Liver (tissue), 9 donors: Measurements from ENCODE around the gene ZNF827. TPM values are rescaled to one million over a fixed set of nuclear protein-coding genes. Genes with fewer than 3 reads are reported as not detected.

Experiments used
- DNase-seq: peaks from one replicate; pipeline ENCODE4 v3.0.0-alpha.2; 2017; ENCODE audit warnings: low spot score
- H3K27ac ChIP-seq, 2 donors: one replicate each; pipeline ENCODE4 v1.7.0; 2013; ENCODE audit warnings: inconsistent platforms in 2 of 2, low read length in 2 of 2, control low read depth in 1 of 2, low read depth in 1 of 2, mild to moderate bottlenecking in 1 of 2
- H3K27me3 ChIP-seq, 4 donors: one replicate each; pipeline versions ENCODE4 v1.6.1 to v1.7.0; 2013; ENCODE audit warnings: low read length in 3 of 4, inconsistent platforms in 1 of 4, mild to moderate bottlenecking in 1 of 4, moderate library complexity in 1 of 4; ENCODE audit not compliant: control insufficient read depth in 4 of 4, insufficient read depth in 4 of 4
- H3K36me3 ChIP-seq, 4 donors: one replicate each; pipeline versions ENCODE4 v1.6.1 to v1.7.0; 2013; ENCODE audit warnings: low read length in 3 of 4, mild to moderate bottlenecking in 3 of 4, low read depth in 1 of 4, moderate library complexity in 1 of 4; ENCODE audit not compliant: control insufficient read depth in 4 of 4, insufficient read depth in 3 of 4
- H3K4me1 ChIP-seq, 4 donors: one replicate each; pipeline versions ENCODE4 v1.6.1 to v1.7.0; 2013; ENCODE audit warnings: low read length in 3 of 4, mild to moderate bottlenecking in 3 of 4, moderate library complexity in 1 of 4; ENCODE audit not compliant: control insufficient read depth in 4 of 4, insufficient read depth in 4 of 4
- H3K4me3 ChIP-seq, 3 donors: one replicate each; pipeline versions ENCODE4 v1.6.1 to v1.7.0; 2013; ENCODE audit warnings: low read length in 3 of 3, control low read depth in 1 of 3, low read depth in 1 of 3, mild to moderate bottlenecking in 1 of 3
- H3K9ac ChIP-seq, 2 donors: one replicate each; pipeline ENCODE4 v1.7.0; 2013; ENCODE audit warnings: low read length in 2 of 2, mild to moderate bottlenecking in 2 of 2, moderate library complexity in 2 of 2, control low read depth in 1 of 2, low read depth in 1 of 2
- H3K9me3 ChIP-seq, 4 donors: one replicate each; pipeline versions ENCODE4 v1.6.1 to v1.7.0; 2013; ENCODE audit warnings: low read length in 3 of 4; ENCODE audit not compliant: control insufficient read depth in 4 of 4
- ATF3 ChIP-seq: IDR thresholded peaks from 2 replicates; pipeline ENCODE4 v1.6.1; 2016; ENCODE audit warnings: antibody characterized with exemption
- CTCF ChIP-seq: fragments of 150-350 bp; IDR thresholded peaks from 2 replicates; pipeline ENCODE4 v1.5.1; 2017; ENCODE audit warnings: improper control_type of control experiment, low read depth, low read length; ENCODE audit not compliant: missing input control
- FOXA1 ChIP-seq: IDR thresholded peaks from 2 replicates; pipeline ENCODE4 v1.6.1; 2016; ENCODE audit warnings: antibody characterized with exemption
- FOXA2 ChIP-seq: IDR thresholded peaks from 2 replicates; pipeline ENCODE4 v1.6.1; 2016; ENCODE audit warnings: antibody characterized with exemption
- GABPA ChIP-seq, 2 donors: IDR thresholded peaks in 1 of 2; conservative IDR thresholded peaks in 1 of 2; 2 replicates each; pipeline ENCODE4 v1.6.1; 2016; ENCODE audit warnings: antibody characterized with exemption in 2 of 2, mild to moderate bottlenecking in 1 of 2, moderate library complexity in 1 of 2
- HNF4A ChIP-seq, 2 donors: conservative IDR thresholded peaks; 2 replicates each; pipeline ENCODE4 v1.6.1; 2016; ENCODE audit warnings: antibody characterized with exemption in 2 of 2, mild to moderate bottlenecking in 2 of 2
- HNF4G ChIP-seq: IDR thresholded peaks from 2 replicates; pipeline ENCODE4 v1.6.1; 2016; ENCODE audit warnings: antibody characterized with exemption
- JUND ChIP-seq, 2 donors: IDR thresholded peaks; 2 replicates each; pipeline ENCODE4 v1.6.1; 2016; ENCODE audit warnings: antibody characterized with exemption in 2 of 2
- MAX ChIP-seq: IDR thresholded peaks from 2 replicates; pipeline ENCODE4 v1.6.1; 2016; ENCODE audit warnings: antibody characterized with exemption
- NR2F2 ChIP-seq: IDR thresholded peaks from 2 replicates; pipeline ENCODE4 v1.6.1; 2016; ENCODE audit warnings: antibody characterized with exemption
- RAD21 ChIP-seq, 2 donors: IDR thresholded peaks; 2 replicates each; pipeline ENCODE4 v1.6.1; 2016; ENCODE audit warnings: antibody characterized with exemption in 2 of 2, mild to moderate bottlenecking in 2 of 2
- RXRA ChIP-seq, 2 donors: IDR thresholded peaks; 2 replicates each; pipeline ENCODE4 v1.6.1; 2017 to 2018; ENCODE audit warnings: antibody characterized with exemption in 2 of 2, mild to moderate bottlenecking in 1 of 2
- TAF1 ChIP-seq: conservative IDR thresholded peaks from 2 replicates; pipeline ENCODE4 v1.6.1; 2016; ENCODE audit warnings: antibody characterized with exemption, mild to moderate bottlenecking
- YY1 ChIP-seq: IDR thresholded peaks from 2 replicates; pipeline ENCODE4 v1.6.1; 2016; ENCODE audit warnings: antibody characterized with exemption, mild to moderate bottlenecking
- WGBS: extraction: QIAGEN DNeasy Blood & Tissue Kit; methylation state at CpG from one replicate; pipeline ENCODE4 v1.1.7; 2013; 5-methylcytosine and 5-hydroxymethylcytosine counted together
- polyA plus RNA-seq, 2 donors: library from polyadenylated mRNA; stranded (reverse) in 1 of 2; unstranded in 1 of 2; fragments of 200-250 nt in 1 of 2; fragments of >200 nt in 1 of 2; fragmentation: Nextera tagmentation in 1 of 2; extraction: Ambion mirVana in 1 of 2; gene quantifications; one replicate each; pipeline versions ENCODE4 v1.2.1 to v1.2.3, GENCODE V29; 2013 to 2015
- total RNA-seq, 2 donors: library from RNA; depleted of rRNA; stranded (reverse); fragments of >200 nt; gene quantifications; one replicate each; pipeline ENCODE4 v1.2.3, GENCODE V29; 2014
- TF ChIP-seq, protein P1 (sequence below): IDR thresholded peaks from 2 replicates; pipeline ENCODE4 v1.6.1; 2016; ENCODE audit warnings: antibody characterized with exemption
- TF ChIP-seq, protein P2 (sequence below): IDR thresholded peaks from 2 replicates; pipeline ENCODE4 v1.6.1; 2016; ENCODE audit warnings: antibody characterized with exemption, mild to moderate bottlenecking
- donor health status: healthy.
- donor health status: healthy.
- donor health status: healthy.
- donor health status: healthy.
- donor health status: healthy.

Gene ZNF827
- total and polyA plus RNA-seq, 4 donors: 0.46 to 2.9 (median 1.2) TPM

- WGBS: 97% methylated on average over 49 of the region's 49 CpGs
- no peak overlapping the region for H3K4me3 ChIP-seq
- no peaks in the 10 kb centered on the region for H3K36me3 ChIP-seq
- TF ChIP-seq TAF1 (no peak), HNF4G (no peak), JUND (IDR thresholded peaks at IDR 0.05) (no peak), RXRA (IDR thresholded peaks at IDR 0.05) (no peak), ATF3 (no peak), FOXA2 (no peak), YY1 (no peak), MAX (no peak), HNF4A (conservative IDR thresholded peaks at IDR 0.05) (no peak), GABPA (IDR thresholded peaks at IDR 0.05 in 1 of 2, conservative IDR thresholded peaks at IDR 0.05 in 1 of 2) (no peak), CTCF (no peak), RAD21 (IDR thresholded peaks at IDR 0.05) (no peak), FOXA1 (no peak), NR2F2 (no peak)
- TF ChIP-seq, protein P1, sequence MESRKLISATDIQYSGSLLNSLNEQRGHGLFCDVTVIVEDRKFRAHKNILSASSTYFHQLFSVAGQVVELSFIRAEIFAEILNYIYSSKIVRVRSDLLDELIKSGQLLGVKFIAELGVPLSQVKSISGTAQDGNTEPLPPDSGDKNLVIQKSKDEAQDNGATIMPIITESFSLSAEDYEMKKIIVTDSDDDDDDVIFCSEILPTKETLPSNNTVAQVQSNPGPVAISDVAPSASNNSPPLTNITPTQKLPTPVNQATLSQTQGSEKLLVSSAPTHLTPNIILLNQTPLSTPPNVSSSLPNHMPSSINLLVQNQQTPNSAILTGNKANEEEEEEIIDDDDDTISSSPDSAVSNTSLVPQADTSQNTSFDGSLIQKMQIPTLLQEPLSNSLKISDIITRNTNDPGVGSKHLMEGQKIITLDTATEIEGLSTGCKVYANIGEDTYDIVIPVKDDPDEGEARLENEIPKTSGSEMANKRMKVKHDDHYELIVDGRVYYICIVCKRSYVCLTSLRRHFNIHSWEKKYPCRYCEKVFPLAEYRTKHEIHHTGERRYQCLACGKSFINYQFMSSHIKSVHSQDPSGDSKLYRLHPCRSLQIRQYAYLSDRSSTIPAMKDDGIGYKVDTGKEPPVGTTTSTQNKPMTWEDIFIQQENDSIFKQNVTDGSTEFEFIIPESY: no peak
- TF ChIP-seq, protein P2, sequence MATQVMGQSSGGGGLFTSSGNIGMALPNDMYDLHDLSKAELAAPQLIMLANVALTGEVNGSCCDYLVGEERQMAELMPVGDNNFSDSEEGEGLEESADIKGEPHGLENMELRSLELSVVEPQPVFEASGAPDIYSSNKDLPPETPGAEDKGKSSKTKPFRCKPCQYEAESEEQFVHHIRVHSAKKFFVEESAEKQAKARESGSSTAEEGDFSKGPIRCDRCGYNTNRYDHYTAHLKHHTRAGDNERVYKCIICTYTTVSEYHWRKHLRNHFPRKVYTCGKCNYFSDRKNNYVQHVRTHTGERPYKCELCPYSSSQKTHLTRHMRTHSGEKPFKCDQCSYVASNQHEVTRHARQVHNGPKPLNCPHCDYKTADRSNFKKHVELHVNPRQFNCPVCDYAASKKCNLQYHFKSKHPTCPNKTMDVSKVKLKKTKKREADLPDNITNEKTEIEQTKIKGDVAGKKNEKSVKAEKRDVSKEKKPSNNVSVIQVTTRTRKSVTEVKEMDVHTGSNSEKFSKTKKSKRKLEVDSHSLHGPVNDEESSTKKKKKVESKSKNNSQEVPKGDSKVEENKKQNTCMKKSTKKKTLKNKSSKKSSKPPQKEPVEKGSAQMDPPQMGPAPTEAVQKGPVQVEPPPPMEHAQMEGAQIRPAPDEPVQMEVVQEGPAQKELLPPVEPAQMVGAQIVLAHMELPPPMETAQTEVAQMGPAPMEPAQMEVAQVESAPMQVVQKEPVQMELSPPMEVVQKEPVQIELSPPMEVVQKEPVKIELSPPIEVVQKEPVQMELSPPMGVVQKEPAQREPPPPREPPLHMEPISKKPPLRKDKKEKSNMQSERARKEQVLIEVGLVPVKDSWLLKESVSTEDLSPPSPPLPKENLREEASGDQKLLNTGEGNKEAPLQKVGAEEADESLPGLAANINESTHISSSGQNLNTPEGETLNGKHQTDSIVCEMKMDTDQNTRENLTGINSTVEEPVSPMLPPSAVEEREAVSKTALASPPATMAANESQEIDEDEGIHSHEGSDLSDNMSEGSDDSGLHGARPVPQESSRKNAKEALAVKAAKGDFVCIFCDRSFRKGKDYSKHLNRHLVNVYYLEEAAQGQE: no peak
- no peaks in the 10 kb centered on the region for H3K4me1 ChIP-seq
- no peak for DNase-seq
- H3K9me3 ChIP-seq: no peaks in the 10 kb centered on the region
- no peak overlapping the region for H3K9ac ChIP-seq
- H3K27ac ChIP-seq: no peak overlapping the region
- no peaks in the 10 kb centered on the region for H3K27me3 ChIP-seq
Measured at GRCh38 chr4:145760961-145761929, 177.4 kb downstream of the ZNF827 start.
